Neural progenitor cell (in vitro differentiated cells): ENCODE data around the gene LTC4S.

ENCODE experiments used
- EZH2 ChIP-seq: fragments of 200-600 bp; sonication (generic); IDR thresholded peaks from 2 replicates; pipeline ENCODE4 v1.6.1; 2017; ENCODE audit warnings: antibody characterized with exemption, mild to moderate bottlenecking, moderate library complexity
- EZH2phosphoT487 ChIP-seq: fragments of 200-600 bp; sonication (generic); IDR thresholded peaks from 2 replicates; pipeline ENCODE4 v1.6.1; 2017; ENCODE audit warnings: antibody characterized with exemption
- TF ChIP-seq, protein P1 (sequence below): fragments of 200-600 bp; sonication (generic); IDR thresholded peaks from 2 replicates; pipeline ENCODE4 v1.5.1; 2017; ENCODE audit warnings: antibody characterized with exemption, mild to moderate bottlenecking

DNA sequence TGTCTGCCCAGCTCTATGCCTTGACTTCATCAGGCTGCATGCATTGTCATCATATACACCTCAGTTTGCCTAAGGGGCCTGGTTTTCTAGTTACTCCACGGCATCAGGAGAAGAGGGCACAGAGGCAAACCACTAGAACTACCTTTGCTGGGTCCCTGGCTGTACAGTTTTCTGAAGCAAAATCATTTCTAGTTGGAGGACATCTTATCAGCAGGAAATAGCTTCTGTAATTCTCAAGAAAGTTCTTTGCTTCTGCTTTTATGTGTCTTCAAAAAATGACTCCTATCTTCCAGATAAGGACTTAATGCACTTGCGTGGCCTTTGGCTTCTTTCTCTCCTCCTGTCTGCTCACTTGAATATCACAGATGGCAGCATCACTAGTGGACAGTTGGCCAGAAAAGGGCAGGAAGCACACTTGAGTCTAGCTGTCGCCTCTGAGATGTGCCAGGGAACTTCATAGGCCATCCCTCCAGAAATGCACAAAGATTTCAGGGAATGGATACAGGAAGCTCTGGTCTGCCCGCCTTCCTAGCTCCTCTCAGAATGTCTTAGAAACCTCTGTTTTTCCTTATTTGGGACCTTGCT, 22.4 kb upstream of the LTC4S start:
- TF ChIP-seq, protein P1, sequence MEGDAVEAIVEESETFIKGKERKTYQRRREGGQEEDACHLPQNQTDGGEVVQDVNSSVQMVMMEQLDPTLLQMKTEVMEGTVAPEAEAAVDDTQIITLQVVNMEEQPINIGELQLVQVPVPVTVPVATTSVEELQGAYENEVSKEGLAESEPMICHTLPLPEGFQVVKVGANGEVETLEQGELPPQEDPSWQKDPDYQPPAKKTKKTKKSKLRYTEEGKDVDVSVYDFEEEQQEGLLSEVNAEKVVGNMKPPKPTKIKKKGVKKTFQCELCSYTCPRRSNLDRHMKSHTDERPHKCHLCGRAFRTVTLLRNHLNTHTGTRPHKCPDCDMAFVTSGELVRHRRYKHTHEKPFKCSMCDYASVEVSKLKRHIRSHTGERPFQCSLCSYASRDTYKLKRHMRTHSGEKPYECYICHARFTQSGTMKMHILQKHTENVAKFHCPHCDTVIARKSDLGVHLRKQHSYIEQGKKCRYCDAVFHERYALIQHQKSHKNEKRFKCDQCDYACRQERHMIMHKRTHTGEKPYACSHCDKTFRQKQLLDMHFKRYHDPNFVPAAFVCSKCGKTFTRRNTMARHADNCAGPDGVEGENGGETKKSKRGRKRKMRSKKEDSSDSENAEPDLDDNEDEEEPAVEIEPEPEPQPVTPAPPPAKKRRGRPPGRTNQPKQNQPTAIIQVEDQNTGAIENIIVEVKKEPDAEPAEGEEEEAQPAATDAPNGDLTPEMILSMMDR: no peak
- TF ChIP-seq EZH2 (no peak), EZH2phosphoT487 (no peak)
